ENCODE results near the gene DYSF.

The DYSF gene

GRCh38 chr2:71504611-71505010, 51.2 kb downstream of the DYSF start:
- TF ChIP-seq CTCF (conservative IDR thresholded peaks at IDR 0.05; ENCODE audit: low read depth), result no peak
- CTCF ChIA-PET, result interaction anchor here (1.3 to 3.1 kb wide), 2 partner anchors 44 to 51 kb away, joined by 6 to 7 read pairs; partner anchors contain the start of gene DYSF
- H3K27ac ChIP-seq, result no peak overlapping the region
- no peak for DNase-seq (ENCODE audit: low spot score)
- POLR2A ChIA-PET (ENCODE audit: low non-redundant PET), result no interaction called here

- CTCF ChIA-PET, result interaction anchor here (1.3 to 3.1 kb wide), 2 partner anchors 44 to 52 kb away, joined by 6 to 7 read pairs; partner anchors contain the start of gene DYSF
- no peak for DNase-seq (ENCODE audit: low spot score)
- no peak for TF ChIP-seq CTCF (conservative IDR thresholded peaks at IDR 0.05; ENCODE audit: low read depth)
- POLR2A ChIA-PET (ENCODE audit: low non-redundant PET), result no interaction called here
- no peak overlapping the region for H3K27ac ChIP-seq
These were observed 51.9 kb downstream of the DYSF start for GRCh38 chr2:71505086-71505769.

- H3K27ac ChIP-seq, result no peak overlapping the region
- ChIA-PET CTCF (interaction anchor here (1.3 to 3.1 kb wide), 2 partner anchors 45 to 53 kb away, joined by 6 to 7 read pairs; partner anchors contain the start of gene DYSF), POLR2A (ENCODE audit: low non-redundant PET) (no interaction called here)
- no peak for TF ChIP-seq CTCF (conservative IDR thresholded peaks at IDR 0.05; ENCODE audit: low read depth)
- no peak for DNase-seq (ENCODE audit: low spot score)
These were observed 52.4 kb downstream of the DYSF start for GRCh38 chr2:71505770-71506140.

GRCh38 chr2:71506222-71507153, 53.1 kb downstream of the DYSF start:
- DNase-seq (ENCODE audit: low spot score), result no peak
- ChIA-PET CTCF (interaction anchor here (0.5 to 3.1 kb wide), 2 partner anchors 46 to 76 kb away, joined by 5 to 7 read pairs; no protein-coding TSS in a partner anchor), POLR2A (ENCODE audit: low non-redundant PET) (no interaction called here)
- no peak overlapping the region for H3K27ac ChIP-seq
- TF ChIP-seq CTCF (conservative IDR thresholded peaks at IDR 0.05; ENCODE audit: low read depth), result no peak

GRCh38 chr2:71507476-71507875, 54.1 kb downstream of the DYSF start:
- no peak for TF ChIP-seq CTCF (conservative IDR thresholded peaks at IDR 0.05; ENCODE audit: low read depth)
- no peak for DNase-seq (ENCODE audit: low spot score)
- CTCF ChIA-PET, result interaction anchor here (0.7 to 3.1 kb wide), 2 partner anchors 33 to 47 kb away, joined by 3 to 7 read pairs; no protein-coding TSS in a partner anchor
- POLR2A ChIA-PET (ENCODE audit: low non-redundant PET), result no interaction called here
- no peak overlapping the region for H3K27ac ChIP-seq

GRCh38 chr2:71510196-71510807, 56.9 kb downstream of the DYSF start:
- peak; percentile 83 for DNase-seq (ENCODE audit: low spot score)
- POLR2A ChIA-PET (ENCODE audit: low non-redundant PET), result no interaction called here
- peak; percentile 90 for TF ChIP-seq CTCF (conservative IDR thresholded peaks at IDR 0.05; ENCODE audit: low read depth)
- CTCF ChIA-PET, result interaction anchor here (0.5 to 4.8 kb wide), 28 partner anchors 12 to 1102 kb away, joined by 3 to 46 read pairs (median 3); partner anchors contain the start of genes DYSF, PAIP2B and ZNF638
- no peak overlapping the region for H3K27ac ChIP-seq

All from RWPE1 (cell line).